ENCODE measurements around the gene CEBPG. TPM values are rescaled to one million over a fixed set of nuclear protein-coding genes. Genes with fewer than 3 reads are reported as not detected.
A peak's percentile ranks its signal among the peaks of the same experiment; 100 is the strongest.

The CEBPG gene
- total and polyA plus RNA-seq, 4 donors: 21.5 to 29.7 (median 24.7) TPM

- no peak for DNase-seq
- no peak overlapping the region for H3K9ac ChIP-seq (ENCODE audit: insufficient read depth in 1 of 2, low read length in 2 of 2)
Observed at GRCh38 chr19:33368074-33368864, 5.2 kb upstream of the CEBPG start.

GRCh38 chr19:33370783-33371182, 2.7 kb upstream of the CEBPG start:
- Histone ChIP-seq H3K4me3 (no peak overlapping the region), H3K27ac (ENCODE audit: low read depth in 1 of 2, low read length in 1 of 2) (no peak overlapping the region), H3K36me3 (ENCODE audit: control insufficient read depth in 4 of 4, insufficient read depth in 4 of 4, low read length in 4 of 4) (no peaks in the 10 kb centered on the region), H3K4me1 (ENCODE audit: control insufficient read depth in 5 of 5, insufficient read depth in 5 of 5, low read length in 5 of 5) (peaks cover 0 to 17% (median 4%) of the 10 kb centered on the region in 5 donors), H3K27me3 (ENCODE audit: control insufficient read depth in 3 of 3, insufficient read depth in 3 of 3, low read length in 2 of 3) (no peaks in the 10 kb centered on the region), H3K9ac (ENCODE audit: insufficient read depth in 1 of 2, low read length in 2 of 2) (no peak overlapping the region), H3K9me3 (ENCODE audit: control insufficient read depth in 4 of 4, insufficient read depth in 3 of 4, low read length in 3 of 4) (no peaks in the 10 kb centered on the region)
- no peak for TF ChIP-seq CTCF (IDR thresholded peaks at IDR 0.05; ENCODE audit: control extremely low read depth, extremely low read depth)
- 82 to 88% methylated on average over 4 of the region's 4 CpGs for WGBS, 2 donors
- DNase-seq (no peak), ATAC-seq (ENCODE audit: insufficient read depth, low FRiP score) (no peak)

More at GRCh38 chr19:33368074-33368864, 5.2 kb upstream of the CEBPG start:
- no peak for ATAC-seq (ENCODE audit: insufficient read depth, low FRiP score)
- Histone ChIP-seq H3K4me1 (ENCODE audit: control insufficient read depth in 5 of 5, insufficient read depth in 5 of 5, low read length in 5 of 5) (no peaks in the 10 kb centered on the region), H3K36me3 (ENCODE audit: control insufficient read depth in 4 of 4, insufficient read depth in 4 of 4, low read length in 4 of 4) (no peaks in the 10 kb centered on the region), H3K27ac (ENCODE audit: low read depth in 1 of 2, low read length in 1 of 2) (no peak overlapping the region), H3K27me3 (ENCODE audit: control insufficient read depth in 3 of 3, insufficient read depth in 3 of 3, low read length in 2 of 3) (no peaks in the 10 kb centered on the region), H3K4me3 (no peak overlapping the region), H3K9me3 (ENCODE audit: control insufficient read depth in 4 of 4, insufficient read depth in 3 of 4, low read length in 3 of 4) (no peaks in the 10 kb centered on the region)
- 59 to 68% methylated on average over 5 of the region's 5 CpGs for WGBS, 2 donors
- TF ChIP-seq CTCF (IDR thresholded peaks at IDR 0.05; ENCODE audit: control extremely low read depth, extremely low read depth): no peak

GRCh38 chr19:33374236-33374714, 766 bp downstream of the CEBPG start:
- Histone ChIP-seq H3K36me3 (ENCODE audit: control insufficient read depth in 4 of 4, insufficient read depth in 4 of 4, low read length in 4 of 4) (peaks cover 0 to 3% (median 1%) of the 10 kb centered on the region in 4 donors), H3K4me3 (peak overlapping the region; percentile 84), H3K27me3 (ENCODE audit: control insufficient read depth in 3 of 3, insufficient read depth in 3 of 3, low read length in 2 of 3) (no peaks in the 10 kb centered on the region), H3K9ac (ENCODE audit: insufficient read depth in 1 of 2, low read length in 2 of 2) (peak overlapping the region; percentile 72 to 79), H3K27ac (ENCODE audit: low read depth in 1 of 2, low read length in 1 of 2) (peak overlapping the region; percentile 96 to 98), H3K4me1 (ENCODE audit: control insufficient read depth in 5 of 5, insufficient read depth in 5 of 5, low read length in 5 of 5) (peaks cover 0 to 19% (median 9%) of the 10 kb centered on the region in 5 donors), H3K9me3 (ENCODE audit: control insufficient read depth in 4 of 4, insufficient read depth in 3 of 4, low read length in 3 of 4) (no peaks in the 10 kb centered on the region)
- WGBS, 2 donors: 1 to 2% methylated on average over 22 of the region's 22 CpGs
- DNase-seq: peak in 1 of 3 donors; percentile 67
- no peak for ATAC-seq (ENCODE audit: insufficient read depth, low FRiP score)
- no peak for TF ChIP-seq CTCF (IDR thresholded peaks at IDR 0.05; ENCODE audit: control extremely low read depth, extremely low read depth)
